Common myeloid progenitor, CD34-positive (primary cell): Measurements from ENCODE around the gene METAP2.
A peak's percentile ranks its signal among the peaks of the same experiment; 100 is the strongest.

ENCODE experiments used
- CTCF ChIA-PET: fragments of 350-600 bp; sonication (Branson Sonifier 250); formaldehyde crosslinking; loops from one replicate; lab custom pipeline; 2021; ENCODE audit warnings: antibody characterized with exemption; lab: Charles Lee
- POLR2A ChIA-PET: fragments of 350-600 bp; sonication (Branson Sonifier 250); formaldehyde crosslinking; loops from one replicate; lab custom pipeline; 2021; ENCODE audit warnings: antibody characterized with exemption; lab: Charles Lee
- DNase-seq, 3 donors: peaks; one replicate each; pipeline versions ENCODE4 v3.0.0 to v3.0.0-alpha.2; 2013
- H3K27ac ChIP-seq, 2 experiments: 1 replicate in 1 of 2; 2 replicates in 1 of 2; pipeline ENCODE4 v1.7.0; 2013; ENCODE audit warnings: inconsistent platforms in 2 of 2, low read length in 2 of 2, mild to moderate bottlenecking in 2 of 2, low read depth in 1 of 2, moderate library complexity in 1 of 2; ENCODE audit not compliant: severe bottlenecking in 2 of 2, insufficient read depth in 1 of 2, poor library complexity in 1 of 2
- H3K27me3 ChIP-seq, 5 experiments: replicated peaks in 2 of 5; 1 replicate in 3 of 5; 2 replicates in 2 of 5; pipeline versions ENCODE4 v1.6.1 to v1.7.0; 2013; ENCODE audit warnings: low read length in 4 of 5, mild to moderate bottlenecking in 2 of 5, moderate library complexity in 2 of 5, inconsistent platforms in 1 of 5; ENCODE audit not compliant: insufficient read depth in 5 of 5, control insufficient read depth in 4 of 5
- H3K36me3 ChIP-seq, 4 experiments: 1 replicate in 2 of 4; 2 replicates in 2 of 4; pipeline versions ENCODE4 v1.6.1 to v1.7.0; 2013; ENCODE audit warnings: low read length in 3 of 4, control low read depth in 1 of 4, mild to moderate bottlenecking in 1 of 4; ENCODE audit not compliant: control insufficient read depth in 4 of 4, insufficient read depth in 4 of 4
- H3K4me1 ChIP-seq, 4 experiments: 1 replicate in 3 of 4; 2 replicates in 1 of 4; pipeline versions ENCODE4 v1.6.1 to v1.7.1; 2013; ENCODE audit warnings: low read length in 3 of 4, mild to moderate bottlenecking in 3 of 4, control low read depth in 1 of 4, inconsistent platforms in 1 of 4, moderate library complexity in 1 of 4; ENCODE audit not compliant: control insufficient read depth in 4 of 4, insufficient read depth in 4 of 4; ENCODE audit errors: control extremely low read depth in 1 of 4
- H3K4me3 ChIP-seq, 7 experiments: 1 replicate in 4 of 7; 2 replicates in 3 of 7; pipeline versions ENCODE4 v1.5.1 to v1.7.0; 2013; ENCODE audit warnings: mild to moderate bottlenecking in 7 of 7, low read length in 6 of 7, moderate library complexity in 6 of 7, inconsistent platforms in 2 of 7, low read depth in 2 of 7, control low read depth in 1 of 7; ENCODE audit not compliant: insufficient read depth in 4 of 7, control insufficient read depth in 1 of 7; ENCODE audit errors: extremely low read depth in 1 of 7
- H3K9me3 ChIP-seq, 5 experiments: 1 replicate in 4 of 5; 2 replicates in 1 of 5; pipeline versions ENCODE4 v1.6.1 to v1.7.1; 2013; ENCODE audit warnings: low read length in 4 of 5, mild to moderate bottlenecking in 2 of 5, inconsistent platforms in 1 of 5, low read depth in 1 of 5, moderate library complexity in 1 of 5; ENCODE audit not compliant: control insufficient read depth in 4 of 5, insufficient read depth in 2 of 5; ENCODE audit errors: control extremely low read depth in 1 of 5
- WGBS: methylation state at CpG from one replicate; pipeline ENCODE4 v1.1.5; 2013; ENCODE audit not compliant: insufficient coverage; 5-methylcytosine and 5-hydroxymethylcytosine counted together

METAP2 gene

GRCh38 chr12:95515197-95515596 is 41.2 kb downstream of the METAP2 start:
- no peak overlapping the region for H3K4me3 ChIP-seq
- H3K9me3 ChIP-seq = no peaks in the 10 kb centered on the region
- H3K4me1 ChIP-seq = no peaks in the 10 kb centered on the region
- H3K27me3 ChIP-seq = no peaks in the 10 kb centered on the region
- no peak for DNase-seq
- POLR2A ChIA-PET = interaction anchor here (0.6 kb wide), 1 partner anchor 599 kb away, joined by 4 read pairs; no protein-coding TSS in a partner anchor
- H3K27ac ChIP-seq = no peak overlapping the region
- WGBS = 88% methylated on average over 1 of the region's 3 CpGs
- H3K36me3 ChIP-seq = peaks cover 8 to 49% (median 27%) of the 10 kb centered on the region in 4 experiments
- CTCF ChIA-PET = no interaction called here

DNA sequence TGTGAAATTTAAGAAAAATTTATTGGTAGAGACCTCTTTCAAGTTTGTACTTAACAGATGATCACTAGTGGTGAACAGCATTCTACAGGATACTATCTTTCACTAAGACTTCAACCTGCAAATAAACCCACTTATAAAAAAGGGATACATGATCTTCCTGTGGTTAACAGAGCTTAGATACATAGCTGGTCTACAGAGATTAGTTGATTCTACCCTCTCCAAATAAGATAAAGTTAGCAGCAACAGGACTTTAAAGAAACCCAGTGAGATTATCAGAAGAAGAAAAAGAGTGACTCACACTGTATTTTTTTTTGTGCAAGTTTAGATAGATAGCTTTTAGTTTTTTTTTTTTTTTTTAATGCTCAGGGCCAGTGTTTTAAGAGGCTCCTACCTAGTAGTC is 42.8 kb downstream of the METAP2 start:
- H3K4me1 ChIP-seq = no peaks in the 10 kb centered on the region
- DNase-seq = peak; percentile 11 to 47 (median 25)
- H3K27me3 ChIP-seq = no peaks in the 10 kb centered on the region
- ChIA-PET CTCF (interaction anchor here (1.2 kb wide), 1 partner anchor 18 kb away, joined by 5 read pairs; no protein-coding TSS in a partner anchor), POLR2A (interaction anchor here (0.7 kb wide), 1 partner anchor 323 kb away, joined by 3 read pairs; no protein-coding TSS in a partner anchor)
- no peaks in the 10 kb centered on the region for H3K9me3 ChIP-seq
- H3K36me3 ChIP-seq = peaks cover 5 to 37% (median 19%) of the 10 kb centered on the region in 4 experiments
- H3K4me3 ChIP-seq = no peak overlapping the region
- no peak overlapping the region for H3K27ac ChIP-seq

DNA sequence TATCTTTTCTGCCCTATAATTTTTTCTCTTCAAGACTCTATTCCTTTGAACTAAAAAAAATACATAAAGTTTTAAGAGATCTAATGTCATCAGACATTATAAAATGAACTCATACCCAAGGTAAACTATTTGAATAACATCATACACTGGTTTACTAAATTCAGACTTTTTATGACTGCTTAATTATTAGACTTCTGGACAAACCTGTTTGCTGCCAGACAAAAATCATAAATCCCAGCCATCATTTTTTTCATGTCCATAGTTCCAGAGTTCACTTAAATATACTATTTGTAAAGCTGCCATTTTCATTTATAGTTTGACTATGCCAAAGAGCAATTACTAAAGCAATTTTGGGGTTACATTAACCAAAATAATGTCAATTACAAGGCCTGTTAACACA is 43.3 kb downstream of the METAP2 start:
- no peak for DNase-seq
- ChIA-PET POLR2A (no interaction called here), CTCF (interaction anchor here (1.2 kb wide), 1 partner anchor 17 kb away, joined by 5 read pairs; no protein-coding TSS in a partner anchor)

DNA sequence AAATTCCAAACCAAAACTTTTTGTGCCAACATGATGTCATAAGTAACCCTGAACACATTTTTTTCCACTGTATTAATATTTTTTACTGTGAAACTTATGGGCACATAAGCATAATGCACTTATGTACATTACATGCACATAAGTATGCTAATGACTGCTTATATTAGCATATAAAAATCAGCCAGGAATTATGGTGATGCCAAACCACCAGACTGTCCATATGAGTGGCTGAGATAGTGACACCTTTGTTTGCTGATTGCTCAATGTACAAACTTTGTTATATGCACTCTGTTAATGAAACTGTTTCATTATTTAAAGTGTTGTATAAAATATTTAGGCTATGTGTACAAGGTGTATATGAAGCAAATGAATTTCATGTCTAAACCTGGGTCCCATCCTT is 45.0 kb downstream of the METAP2 start:
- Histone ChIP-seq H3K36me3 (peaks cover 0 to 15% (median 3%) of the 10 kb centered on the region in 4 experiments), H3K4me3 (no peak overlapping the region), H3K9me3 (no peaks in the 10 kb centered on the region), H3K27me3 (no peaks in the 10 kb centered on the region), H3K4me1 (no peaks in the 10 kb centered on the region), H3K27ac (no peak overlapping the region)
- POLR2A ChIA-PET = no interaction called here
- CTCF ChIA-PET = interaction anchor here (1.1 kb wide), 1 partner anchor 401 kb away, joined by 3 read pairs; no protein-coding TSS in a partner anchor
- DNase-seq = no peak

More for the DNA sequence above, 43.3 kb downstream of the METAP2 start:
- Histone ChIP-seq H3K9me3 (no peaks in the 10 kb centered on the region), H3K36me3 (peaks cover 5 to 32% (median 16%) of the 10 kb centered on the region in 4 experiments), H3K27ac (peak overlapping the region in 1 of 2 experiments; percentile 19), H3K4me1 (no peaks in the 10 kb centered on the region), H3K4me3 (no peak overlapping the region), H3K27me3 (no peaks in the 10 kb centered on the region)

DNA sequence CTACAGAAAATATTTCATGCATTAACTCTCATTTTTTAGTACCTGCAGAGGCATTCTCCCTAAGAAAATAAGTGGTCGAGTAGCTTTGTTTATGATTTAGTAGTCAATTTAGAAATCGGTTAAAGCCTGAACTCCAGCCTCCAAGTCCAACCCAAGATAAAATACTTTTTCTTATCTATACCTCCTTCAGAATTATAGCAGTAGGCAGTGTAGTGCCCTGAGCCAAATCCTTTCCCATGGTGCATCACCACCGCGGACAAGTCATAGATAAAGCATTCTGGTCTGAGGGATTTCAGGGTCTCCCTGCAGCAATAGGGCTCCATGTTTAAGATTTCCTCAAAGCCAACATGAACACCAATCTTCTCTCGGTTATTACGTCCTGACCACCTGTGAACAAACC is 46.9 kb downstream of the METAP2 start:
- Histone ChIP-seq H3K4me3 (no peak overlapping the region), H3K4me1 (no peaks in the 10 kb centered on the region), H3K9me3 (no peaks in the 10 kb centered on the region), H3K27me3 (no peaks in the 10 kb centered on the region), H3K27ac (no peak overlapping the region), H3K36me3 (no peaks in the 10 kb centered on the region)
- WGBS = 95% methylated on average over 2 of the region's 6 CpGs
- no peak for DNase-seq
- POLR2A ChIA-PET = no interaction called here
- CTCF ChIA-PET = no interaction called here

DNA sequence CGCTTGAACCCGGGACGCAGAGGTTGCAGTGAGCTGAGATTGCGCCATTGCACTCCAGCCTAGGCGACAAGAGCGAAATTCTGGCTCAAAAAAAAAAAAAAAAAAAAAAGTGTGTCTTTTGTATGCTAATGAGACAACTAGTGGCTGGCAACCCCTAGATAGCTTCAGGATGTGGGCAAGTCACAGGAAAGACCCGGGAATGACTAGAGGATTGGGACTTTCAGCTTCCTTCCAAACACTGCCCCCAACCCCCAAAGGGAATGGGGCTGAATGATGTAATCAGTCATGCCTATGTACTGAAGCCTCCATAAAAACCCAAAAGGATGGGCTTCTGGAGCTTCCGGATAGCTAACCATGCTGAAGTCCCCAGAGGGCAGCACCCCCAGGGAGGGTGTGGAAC is 48.7 kb downstream of the METAP2 start:
- ChIA-PET POLR2A (no interaction called here), CTCF (interaction anchor here (0.7 kb wide), 1 partner anchor 405 kb away, joined by 3 read pairs; no protein-coding TSS in a partner anchor)
- DNase-seq = no peak
- Histone ChIP-seq H3K27me3 (no peaks in the 10 kb centered on the region), H3K36me3 (no peaks in the 10 kb centered on the region), H3K4me1 (no peaks in the 10 kb centered on the region), H3K27ac (no peak overlapping the region), H3K4me3 (no peak overlapping the region), H3K9me3 (no peaks in the 10 kb centered on the region)
- WGBS = 98% methylated on average over 6 of the region's 8 CpGs

DNA sequence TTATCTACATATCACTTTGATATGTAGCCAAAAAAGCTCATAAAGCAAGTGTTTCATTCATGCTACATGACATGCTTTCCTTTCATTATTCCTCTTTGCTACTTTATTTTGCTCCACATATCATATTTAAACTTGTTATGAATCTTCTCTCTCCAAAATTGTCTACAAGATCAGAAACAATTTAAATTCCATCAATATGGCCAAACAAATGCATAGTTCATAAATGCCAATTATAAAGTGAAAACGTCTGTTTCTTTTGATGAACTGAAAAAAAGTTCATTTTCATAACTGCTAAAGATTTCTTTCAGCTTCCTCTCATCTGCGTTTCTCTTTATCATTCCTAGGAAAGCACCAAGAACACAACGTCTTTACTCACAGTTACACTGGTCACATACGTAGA is 54.5 kb downstream of the METAP2 start:
- CTCF ChIA-PET = interaction anchor here (1.0 to 1.3 kb wide), 3 partner anchors 10 to 14 kb away, joined by 3 to 5 read pairs (median 3); no protein-coding TSS in a partner anchor
- Histone ChIP-seq H3K27me3 (no peaks in the 10 kb centered on the region), H3K4me3 (no peak overlapping the region), H3K4me1 (no peaks in the 10 kb centered on the region), H3K9me3 (no peaks in the 10 kb centered on the region), H3K27ac (no peak overlapping the region), H3K36me3 (no peaks in the 10 kb centered on the region)
- WGBS = 96% methylated on average over 3 of the region's 4 CpGs
- POLR2A ChIA-PET = no interaction called here
- DNase-seq = no peak
